ENCODE results near the gene PITX2.
A peak's percentile ranks its signal among the peaks of the same experiment; 100 is the strongest.

Gene PITX2

DNA sequence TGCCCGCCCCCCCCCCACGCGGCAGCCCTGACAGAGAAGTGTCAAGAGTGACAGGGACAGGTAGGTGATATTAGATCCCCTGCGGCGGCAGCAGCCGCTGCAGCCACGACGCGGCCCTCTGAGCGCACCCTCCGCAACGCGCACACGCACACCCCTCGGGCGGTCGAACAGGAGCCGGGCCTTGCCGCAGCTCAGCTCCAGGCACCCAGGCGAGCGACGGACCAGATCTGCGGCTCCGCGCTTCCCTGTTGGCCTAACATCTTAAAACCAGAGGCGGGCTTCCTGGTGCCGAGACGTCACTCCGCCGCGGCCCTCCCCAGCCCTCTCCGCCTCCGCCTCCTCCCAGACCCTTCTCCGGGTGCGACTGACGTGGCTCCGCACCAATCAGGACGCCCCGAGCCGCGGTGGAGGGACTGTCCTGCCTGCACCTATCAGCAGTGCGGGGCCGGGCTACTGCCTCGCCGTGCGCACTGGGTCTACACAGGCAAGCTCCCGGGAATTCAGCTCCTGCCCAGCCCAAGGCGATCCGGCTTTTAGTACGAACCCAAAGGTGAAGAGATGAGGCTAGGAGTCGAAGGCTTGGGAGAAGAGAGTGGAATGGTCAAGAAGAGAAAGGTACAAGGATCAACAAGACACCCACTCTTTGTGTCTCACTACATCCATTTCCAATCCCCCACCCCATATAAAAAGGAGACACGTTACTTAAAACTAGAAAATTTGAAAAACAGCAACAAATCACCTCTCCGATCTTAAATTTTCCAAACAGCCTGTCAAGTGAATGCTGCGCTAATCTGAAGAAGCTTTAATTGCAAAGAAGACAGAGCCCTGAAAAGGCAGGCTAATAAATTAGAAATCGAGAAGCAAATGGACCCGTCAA is at the start of gene PITX2:
Gene PITX2 (minus strand): TSS at position 237 of the 877 bp plus-strand sequence. CDS start 617 bp downstream, outside the sequence.
- peak; percentile 10 for DNase-seq

DNA sequence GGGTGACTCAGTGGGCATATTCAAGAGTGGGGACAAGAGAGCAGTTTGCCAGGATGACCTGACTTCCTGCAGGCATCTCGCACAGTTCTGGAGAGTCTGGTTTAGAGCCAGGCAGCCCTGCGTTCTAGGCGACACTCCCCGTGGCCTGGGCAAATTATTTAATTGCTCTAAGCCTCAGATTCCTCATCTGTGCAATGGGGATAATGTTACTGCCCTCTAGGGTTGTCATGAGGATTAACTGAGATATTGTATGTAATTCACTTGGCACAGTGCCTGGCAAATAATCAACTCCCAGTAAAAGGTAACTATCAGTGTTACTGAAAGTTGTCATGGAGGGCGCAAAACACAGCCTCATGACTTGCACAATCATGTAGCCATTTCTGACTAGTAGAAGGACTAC is 48.8 kb upstream of the PITX2 start:
- DNase-seq = no peak

DNA sequence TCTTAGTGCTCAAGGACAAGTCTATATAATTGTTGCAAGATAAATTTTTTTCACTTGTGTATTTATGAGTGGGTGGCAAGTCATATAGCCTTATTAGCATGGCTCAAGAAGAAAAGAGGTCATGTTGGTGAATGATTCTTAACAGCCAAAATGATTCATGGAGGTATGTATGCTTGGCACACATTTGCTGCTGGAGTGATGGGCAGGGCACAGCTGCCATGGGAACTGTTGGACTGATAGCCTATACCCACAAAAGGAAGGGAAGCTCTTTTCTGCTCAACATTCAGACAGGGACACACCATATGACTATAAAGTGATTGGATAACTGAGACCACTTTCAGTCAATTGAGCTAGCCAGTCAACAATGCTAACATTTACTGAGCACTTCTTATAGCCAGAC is 46.8 kb upstream of the PITX2 start:
- no peak for DNase-seq

DNA sequence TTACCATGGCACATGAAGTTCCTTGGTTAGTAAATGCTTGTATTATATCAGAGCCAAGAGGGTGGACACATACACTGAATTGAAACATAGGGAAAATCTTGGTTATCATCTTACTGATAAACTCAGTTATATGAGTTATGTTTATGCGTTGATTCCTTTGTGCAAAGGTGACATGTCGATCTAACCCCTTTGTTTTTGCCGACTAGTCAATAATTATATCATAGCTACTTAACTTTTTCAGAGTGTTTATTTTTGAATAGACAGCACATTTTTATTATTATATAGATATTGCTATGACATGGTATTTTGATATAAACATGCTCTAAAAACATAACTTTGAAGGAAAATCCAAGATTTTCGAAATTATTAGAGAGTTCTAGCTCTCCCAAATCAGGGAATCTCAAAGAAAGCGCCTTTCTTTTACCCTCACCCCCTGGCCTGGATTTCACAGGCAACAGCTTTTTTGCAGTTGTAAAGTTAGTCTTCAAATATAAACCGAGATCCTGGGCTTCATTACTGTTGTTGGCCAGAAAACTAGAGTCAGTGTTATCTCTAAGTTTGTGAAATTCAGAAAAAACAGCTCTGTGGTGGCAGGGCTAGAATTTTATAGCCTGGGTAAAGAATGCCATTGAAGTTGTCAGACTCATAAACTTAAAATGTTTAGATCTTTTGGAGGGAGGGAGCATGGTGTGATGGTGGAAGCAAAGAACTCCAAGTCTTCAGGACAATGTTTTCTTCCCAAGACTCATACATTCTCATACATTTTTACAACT is 45.8 kb upstream of the PITX2 start:
- DNase-seq = no peak

DNA sequence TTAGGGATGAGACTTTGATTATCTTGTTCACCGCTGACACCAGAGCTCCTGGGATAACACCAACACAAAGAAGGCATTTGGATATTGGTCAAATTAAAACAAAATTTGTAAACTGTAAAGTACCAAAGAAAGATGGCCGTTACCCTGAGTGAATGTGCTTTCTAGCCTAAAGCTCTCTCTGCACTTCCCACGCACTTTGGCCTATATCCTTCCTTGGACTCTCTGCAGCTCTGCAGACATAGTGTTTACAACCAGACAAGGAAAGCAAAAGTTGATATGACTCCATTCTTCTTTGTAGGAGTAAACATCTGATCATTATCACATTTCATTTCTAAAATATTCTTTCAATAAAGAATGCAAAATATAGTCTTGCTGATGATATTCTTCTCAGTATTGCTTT is 44.8 kb upstream of the PITX2 start:
- no peak for DNase-seq

DNA sequence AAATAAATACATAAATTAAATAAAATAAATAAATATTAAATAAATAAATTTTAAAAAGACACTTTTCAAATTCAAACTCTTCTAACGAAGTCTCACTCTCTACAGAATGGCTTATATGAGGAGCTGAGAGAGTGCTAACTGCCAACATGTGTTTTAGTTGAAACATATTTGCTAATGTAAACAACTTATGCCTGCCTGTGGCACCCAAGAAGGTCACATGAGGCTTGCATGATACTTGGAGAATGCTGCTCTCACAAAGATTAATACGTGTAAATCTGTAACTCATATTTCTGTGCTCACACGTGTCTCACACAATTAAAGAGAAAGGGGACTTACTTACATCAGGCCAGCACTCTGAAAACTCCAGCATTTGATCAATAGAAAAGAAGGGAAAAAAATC is 43.2 kb upstream of the PITX2 start:
- no peak for DNase-seq

DNA sequence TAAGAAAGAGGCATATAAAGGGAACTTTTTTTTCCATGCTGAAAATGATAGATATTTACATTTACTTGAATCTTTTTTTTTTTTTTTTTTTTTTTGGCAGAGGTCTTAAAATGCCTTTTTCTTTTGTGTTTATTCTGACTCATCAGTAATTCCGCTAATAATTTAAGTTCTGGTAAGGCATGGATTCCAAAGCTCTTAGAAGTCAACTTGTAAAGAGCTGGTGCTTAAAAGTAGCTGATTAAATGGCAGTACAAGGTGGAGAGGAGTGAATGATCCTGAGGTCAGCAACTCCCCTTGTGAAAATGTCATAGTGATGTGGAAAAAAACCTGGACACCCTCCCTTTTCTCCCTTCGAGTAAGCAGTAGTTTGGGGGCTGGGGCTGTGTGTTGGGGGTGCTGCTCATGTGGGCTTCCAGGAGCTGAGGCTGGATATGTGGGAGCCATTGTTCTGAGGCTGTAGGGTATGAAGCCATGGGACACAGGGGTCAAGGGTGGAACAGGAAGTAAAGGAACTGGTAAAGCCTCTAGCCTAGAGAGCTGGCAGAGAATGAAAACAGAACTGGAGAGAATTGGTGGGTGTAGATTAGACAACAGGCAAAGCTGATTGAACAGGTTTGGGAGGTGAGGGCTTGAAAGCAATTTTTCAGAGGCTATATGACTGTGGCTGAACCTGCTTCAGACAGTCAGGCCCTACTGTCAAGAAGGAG is 41.0 kb upstream of the PITX2 start:
- no peak for DNase-seq

DNA sequence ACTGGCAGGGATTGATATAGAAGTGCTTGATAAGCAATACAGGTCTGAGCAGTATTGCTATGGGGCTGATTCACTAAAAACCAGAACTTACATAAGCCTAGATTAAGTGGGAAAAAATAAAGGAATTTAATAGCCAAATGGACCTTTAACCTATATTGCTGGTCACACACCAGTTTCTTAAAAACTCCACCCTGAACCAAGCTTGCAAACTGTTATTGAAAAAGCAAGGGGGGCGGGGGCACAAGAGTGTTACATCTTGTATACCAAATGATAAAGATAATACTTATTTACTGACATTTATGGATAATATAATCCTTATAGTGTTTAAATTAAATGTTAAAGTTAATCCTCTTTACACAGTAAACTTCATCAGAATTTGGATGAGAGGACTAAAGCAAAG is 40.3 kb upstream of the PITX2 start:
- DNase-seq = no peak

DNA sequence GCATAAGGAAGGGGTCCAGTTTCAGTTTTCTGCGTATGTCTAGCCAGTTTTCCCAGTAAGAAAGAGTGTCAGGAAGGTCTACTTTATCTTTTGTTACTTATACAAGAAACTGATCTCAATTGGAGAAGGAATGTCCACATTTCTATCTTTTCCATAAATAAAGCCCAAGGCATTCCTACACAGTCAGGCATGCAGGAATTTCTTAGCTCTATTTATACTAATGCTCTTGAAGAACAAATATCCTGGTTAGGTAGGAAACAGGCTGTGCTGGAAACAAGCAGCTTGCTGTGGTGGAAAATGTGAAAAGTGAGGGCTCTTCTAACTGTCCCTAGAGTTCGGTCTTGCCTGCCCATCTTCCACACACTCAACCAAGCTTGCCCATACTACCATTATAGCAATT is 37.9 kb upstream of the PITX2 start:
- no peak for DNase-seq

DNA sequence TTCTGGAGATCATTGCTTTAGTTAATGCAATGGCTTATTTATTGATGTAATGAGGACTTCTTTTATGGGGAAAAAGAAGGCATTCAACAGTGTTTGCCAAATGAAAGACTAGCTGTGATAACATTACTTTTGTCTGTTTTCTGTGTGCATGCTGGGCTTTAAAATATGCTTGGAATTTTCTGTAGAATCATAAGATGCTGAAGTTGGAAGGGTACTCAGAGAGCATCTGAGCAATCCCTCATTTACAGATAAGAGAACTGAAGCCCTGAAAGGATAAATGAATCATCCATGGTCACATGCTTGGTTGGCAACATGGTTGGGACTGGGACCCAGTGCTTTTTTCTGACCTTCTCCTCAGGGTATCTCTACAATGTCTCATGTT is 31.4 kb upstream of the PITX2 start:
- no peak for DNase-seq

DNA sequence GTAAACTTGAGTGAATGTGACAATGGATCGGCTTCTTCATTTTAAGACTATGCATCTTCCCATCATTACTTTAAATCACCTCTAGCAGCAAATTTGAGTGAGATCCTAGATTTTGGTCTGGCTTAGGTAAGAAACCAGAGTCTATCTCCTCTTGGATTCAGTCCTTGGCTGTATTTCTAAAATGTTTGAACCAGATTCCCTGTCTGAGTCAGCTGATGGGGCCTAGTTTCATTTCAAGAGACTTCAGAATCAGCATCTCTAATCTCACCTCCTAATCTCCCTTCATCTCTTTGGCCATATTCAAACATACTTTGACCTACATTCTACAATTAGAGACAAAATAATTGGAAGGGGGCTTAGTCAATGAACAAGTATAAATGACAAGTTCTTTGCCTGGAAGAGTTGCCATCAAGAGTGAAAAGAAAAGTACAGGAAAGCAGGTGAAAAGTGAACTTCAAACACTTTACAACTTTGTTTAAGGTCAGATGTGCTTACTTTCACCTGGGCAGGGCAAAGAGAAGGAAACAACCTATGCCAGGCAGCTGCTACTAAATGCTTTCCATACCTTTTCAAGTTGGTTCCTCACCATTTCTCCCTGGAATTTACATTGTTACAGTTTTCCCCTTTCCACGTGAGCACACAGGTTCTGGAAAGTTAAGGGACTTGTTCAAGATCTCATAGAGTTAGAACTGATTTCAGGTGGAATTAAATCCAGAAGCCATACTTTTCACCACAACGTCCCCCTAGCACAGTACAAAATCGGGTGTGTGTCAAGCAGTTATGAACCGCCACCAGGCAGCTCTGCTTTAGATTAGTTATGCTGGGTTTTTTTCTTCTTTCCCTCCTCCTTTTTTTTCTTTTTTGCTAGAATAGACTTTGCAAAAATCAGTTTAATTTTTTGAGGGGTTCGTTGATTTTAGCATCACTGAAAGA is 30.7 kb upstream of the PITX2 start:
- DNase-seq = no peak

DNA sequence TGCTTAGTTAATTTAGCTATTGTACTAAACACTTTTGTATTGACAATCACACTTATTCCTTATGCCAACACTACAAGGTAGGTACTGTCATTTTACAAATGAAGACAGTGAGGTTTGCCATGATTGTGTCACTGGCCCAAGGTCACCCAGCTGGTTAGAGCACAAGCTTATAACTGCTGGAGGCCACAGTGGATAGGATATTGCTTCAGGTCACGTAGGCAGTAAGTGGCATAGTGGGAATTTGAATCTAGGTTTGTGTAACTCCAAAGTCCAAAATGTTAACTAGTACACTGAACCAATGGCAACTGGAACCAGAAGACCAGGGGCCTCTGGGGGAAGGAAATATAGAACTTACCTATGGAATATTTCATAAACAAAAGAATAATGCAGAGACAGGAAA is 21.1 kb upstream of the PITX2 start:
- DNase-seq = no peak

DNA sequence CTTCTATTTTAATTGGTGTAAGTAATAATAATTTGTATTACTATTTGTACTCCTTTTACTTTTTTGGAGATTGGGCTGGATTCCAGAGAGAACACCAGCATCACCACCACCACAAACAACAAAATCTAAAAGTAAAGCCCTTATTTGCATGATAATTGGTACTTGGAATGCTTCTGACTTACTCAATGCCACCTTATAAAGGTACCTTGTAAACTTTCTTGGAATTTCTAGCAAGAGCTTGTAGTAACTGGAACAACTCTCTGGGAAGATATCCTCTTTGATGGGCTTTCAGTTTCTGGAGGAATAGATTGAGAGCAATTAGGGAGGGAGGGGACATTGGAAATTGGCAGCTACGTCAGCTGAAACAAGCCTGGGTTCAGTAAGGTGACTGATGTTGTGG is 20.2 kb upstream of the PITX2 start:
- DNase-seq = no peak

DNA sequence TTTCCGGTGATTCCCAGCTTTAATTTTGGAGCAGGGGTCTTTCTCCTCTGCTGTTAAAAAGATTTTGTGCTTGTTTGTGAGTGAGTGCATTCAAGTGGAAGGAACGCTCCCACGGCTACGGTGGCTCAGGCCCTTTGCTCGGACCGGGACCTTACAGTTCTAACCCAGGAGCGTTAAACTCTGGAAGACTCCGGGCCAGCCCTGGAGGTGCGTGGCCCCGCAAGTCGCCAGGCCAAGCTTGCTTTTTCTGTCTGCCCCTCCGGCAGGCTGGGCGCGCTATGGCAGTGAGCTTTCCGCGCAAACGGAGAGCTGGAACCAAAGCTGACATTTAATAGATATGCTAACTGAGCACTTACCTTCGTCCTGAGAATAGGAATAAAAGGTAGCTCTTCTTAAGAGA is 18.3 kb upstream of the PITX2 start:
- no peak for DNase-seq

DNA sequence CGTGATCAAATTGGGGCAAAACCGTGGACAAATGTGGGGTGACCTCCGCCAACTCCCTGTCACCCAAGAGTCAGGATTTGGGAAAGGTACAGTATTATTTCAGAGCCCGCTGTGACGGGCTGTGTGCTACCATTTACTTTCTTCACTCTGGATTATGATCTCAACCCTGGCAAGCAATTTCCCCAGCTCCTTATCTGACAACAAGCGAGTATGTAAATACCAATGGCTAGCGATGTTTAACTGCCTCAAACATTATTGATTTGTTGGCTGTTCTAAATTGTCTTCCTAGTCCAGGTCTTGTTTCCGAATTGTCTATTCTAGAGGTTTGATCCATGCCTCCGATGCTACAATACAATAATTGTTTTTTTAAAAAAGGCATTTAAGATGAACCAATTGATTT is 17.7 kb upstream of the PITX2 start:
- DNase-seq = no peak

DNA sequence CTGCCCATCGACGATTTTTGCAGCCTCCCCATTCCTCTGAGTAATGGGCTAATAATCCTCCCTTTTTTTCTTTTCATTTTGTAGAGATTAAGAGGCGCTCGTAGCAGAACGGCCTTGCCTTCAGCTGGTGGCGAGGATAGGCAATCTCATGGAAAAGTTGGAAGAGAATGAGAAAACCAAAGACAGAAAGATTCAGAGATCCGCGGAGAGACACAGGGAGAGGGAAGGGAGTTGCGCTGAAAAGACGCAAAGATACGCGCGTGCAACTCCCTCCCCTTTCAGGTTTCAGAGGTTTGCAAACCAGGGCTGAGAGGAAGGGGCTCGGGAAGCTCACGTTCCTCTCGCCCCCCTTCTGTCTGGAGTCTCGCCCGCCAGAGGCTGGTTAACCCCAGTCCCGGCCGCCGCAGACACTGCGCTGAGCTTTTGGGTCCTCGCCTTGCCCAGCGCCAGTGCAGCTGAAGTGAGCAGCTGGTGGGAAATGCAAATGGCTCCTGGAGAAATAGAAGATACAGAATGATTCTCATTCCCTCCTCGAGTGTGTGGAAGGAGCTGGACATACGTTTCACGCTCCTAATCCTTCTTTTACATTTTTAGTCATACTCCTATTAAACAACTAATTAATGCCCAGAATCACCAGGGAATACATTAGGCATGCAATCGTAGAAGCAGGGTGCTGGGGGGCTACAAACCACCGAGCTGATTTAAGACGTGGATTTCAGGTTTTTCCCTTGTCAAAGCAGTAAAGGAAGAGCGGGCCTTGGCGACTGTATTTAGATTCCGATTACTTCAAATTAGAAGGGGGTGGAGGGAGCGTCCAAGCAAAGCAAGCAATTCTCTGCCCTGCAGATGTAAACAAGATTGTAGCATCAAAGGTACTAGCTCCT is 16.6 kb upstream of the PITX2 start:
- DNase-seq = no peak

DNA sequence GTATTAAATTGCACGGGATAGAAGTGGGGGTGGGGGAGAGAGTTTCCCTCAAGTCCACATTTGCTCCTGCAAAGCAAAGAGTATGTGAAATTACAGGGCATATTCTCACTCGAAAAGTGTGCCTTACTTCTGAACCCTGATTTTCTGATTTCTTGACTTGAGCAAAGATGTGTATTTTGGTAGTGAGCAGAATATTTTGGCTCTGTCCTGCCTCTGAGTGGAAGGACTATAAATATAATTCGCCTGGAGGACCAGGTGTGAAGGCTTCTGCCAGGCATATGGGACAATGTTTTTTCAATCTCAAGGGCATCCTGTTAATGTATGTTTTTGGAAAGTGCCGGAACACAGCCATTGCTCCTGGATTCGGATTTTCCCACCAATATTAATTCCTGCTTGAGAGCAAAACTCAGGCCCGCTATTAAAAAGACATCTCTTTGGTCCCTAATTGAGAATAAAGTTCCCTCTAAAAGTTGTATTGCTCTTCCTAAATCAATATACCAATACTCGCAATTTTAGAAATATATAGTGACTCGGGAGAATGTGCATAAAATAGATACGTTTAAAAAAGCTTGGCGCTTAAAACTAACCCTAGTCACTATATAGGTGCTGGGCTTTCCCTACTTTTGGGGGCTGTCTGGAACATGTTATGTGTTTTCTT is 15.3 kb upstream of the PITX2 start:
- DNase-seq = no peak

DNA sequence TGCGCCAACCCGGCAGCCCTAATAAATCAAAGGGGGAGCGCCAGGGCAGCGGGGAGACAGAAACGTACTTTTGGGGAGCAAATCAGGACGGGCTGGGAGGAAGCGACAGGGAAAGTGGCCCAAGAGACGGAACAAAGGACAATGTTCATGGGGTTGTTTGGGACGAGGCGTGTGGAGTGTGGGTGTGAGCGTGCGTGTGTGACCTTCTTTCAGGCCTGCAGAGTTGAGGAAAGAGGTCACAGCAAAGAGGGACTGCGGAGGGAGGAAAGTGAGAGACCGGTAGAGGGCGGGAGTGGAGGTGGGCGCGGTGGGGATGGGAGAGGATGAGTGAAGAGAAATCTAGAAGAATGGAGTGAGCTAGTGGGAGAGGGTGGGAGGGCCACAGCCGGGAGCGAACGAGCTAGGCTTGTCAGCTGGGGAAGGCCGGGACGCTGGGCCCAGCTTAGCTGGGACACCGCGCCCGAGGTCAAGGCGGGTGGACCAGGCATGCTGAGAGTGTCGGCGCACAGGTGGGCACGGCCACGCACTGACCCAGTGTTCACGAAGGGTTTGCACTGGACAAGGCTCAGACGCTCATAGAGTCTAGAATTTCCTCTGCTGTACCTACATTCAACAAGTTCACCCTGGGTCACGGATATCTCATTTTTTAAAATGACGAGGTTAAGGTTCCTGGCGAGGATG is 14.7 kb upstream of the PITX2 start:
- DNase-seq = no peak

DNA sequence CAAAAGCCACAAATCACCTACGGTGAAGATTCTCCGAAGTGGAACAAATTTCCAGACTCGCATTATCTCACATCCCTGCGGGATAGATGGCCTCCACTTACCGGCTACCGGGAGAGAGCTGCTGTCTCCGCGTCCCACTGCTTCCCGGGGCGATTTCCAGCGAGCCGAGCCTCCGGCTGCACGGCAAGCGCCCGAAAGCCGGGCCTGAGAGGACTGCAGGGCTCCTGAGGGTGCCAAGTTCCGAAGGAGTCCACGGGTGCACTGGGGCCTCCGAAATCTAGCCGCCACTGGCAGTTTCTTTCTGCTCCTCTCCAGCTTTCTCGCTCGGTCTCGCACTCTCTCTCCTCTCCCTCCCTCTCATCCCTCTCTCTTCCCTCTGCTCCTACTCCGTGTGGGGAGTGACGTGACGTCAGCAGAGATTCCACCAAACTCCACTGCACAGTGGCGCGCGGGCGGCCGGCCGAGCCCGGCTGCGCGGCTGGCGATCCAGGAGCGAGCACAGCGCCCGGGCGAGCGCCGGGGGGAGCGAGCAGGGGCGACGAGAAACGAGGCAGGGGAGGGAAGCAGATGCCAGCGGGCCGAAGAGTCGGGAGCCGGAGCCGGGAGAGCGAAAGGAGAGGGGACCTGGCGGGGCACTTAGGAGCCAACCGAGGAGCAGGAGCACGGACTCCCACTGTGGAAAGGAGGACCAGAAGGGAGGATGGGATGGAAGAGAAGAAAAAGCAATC is 14.0 kb upstream of the PITX2 start:
- DNase-seq = no peak
